GM23338 (cell line): ENCODE results near the gene LHX3.

Experiments
- CREB1 ChIP-seq: fragments of 250-450 bp; sonication (Bioruptor Pico); IDR thresholded peaks from 2 replicates; pipeline ENCODE4 v1.5.0; 2020; ENCODE audit warnings: low read depth, mild to moderate bottlenecking, moderate library complexity
- EZH2 ChIP-seq: fragments of 200-600 bp; sonication (generic); IDR thresholded peaks from one replicate; pipeline ENCODE4 v1.8.0; 2017; ENCODE audit warnings: antibody characterized with exemption, mild to moderate bottlenecking, low read depth; ENCODE audit not compliant: unreplicated experiment
- EZH2phosphoT487 ChIP-seq: fragments of 200-600 bp; sonication (generic); IDR thresholded peaks from one replicate; pipeline ENCODE4 v1.8.1; 2018; ENCODE audit warnings: antibody characterized with exemption; ENCODE audit not compliant: unreplicated experiment
- POLR2AphosphoS5 ChIP-seq: IDR thresholded peaks from 2 replicates; pipeline ENCODE4 v1.6.1; 2016; ENCODE audit warnings: antibody characterized with exemption, low read depth
- ZNF331 ChIP-seq: fragments of 250-450 bp; sonication (Bioruptor Pico); IDR thresholded peaks from 2 replicates; pipeline ENCODE4 v1.5.0; 2020; ENCODE audit warnings: low read depth, mild to moderate bottlenecking, moderate library complexity
- TF ChIP-seq, protein P1 (sequence below): IDR thresholded peaks from one replicate; pipeline ENCODE4 v1.6.1; 2018; ENCODE audit warnings: antibody characterized with exemption; ENCODE audit not compliant: unreplicated experiment
- TF ChIP-seq, protein P2 (sequence below), 2 experiments: fragments of 200-600 bp in 1 of 2; sonication (generic) in 1 of 2; conservative IDR thresholded peaks; 2 replicates each; pipeline versions ENCODE4 v1.5.1 to v1.6.1; 2016 to 2017; ENCODE audit warnings: antibody characterized with exemption in 2 of 2, low read depth in 2 of 2, mild to moderate bottlenecking in 2 of 2, moderate library complexity in 1 of 2
- TF ChIP-seq, protein P3 (sequence below): IDR thresholded peaks from 2 replicates; pipeline ENCODE4 v1.6.1; 2016; ENCODE audit warnings: antibody characterized with exemption

DNA sequence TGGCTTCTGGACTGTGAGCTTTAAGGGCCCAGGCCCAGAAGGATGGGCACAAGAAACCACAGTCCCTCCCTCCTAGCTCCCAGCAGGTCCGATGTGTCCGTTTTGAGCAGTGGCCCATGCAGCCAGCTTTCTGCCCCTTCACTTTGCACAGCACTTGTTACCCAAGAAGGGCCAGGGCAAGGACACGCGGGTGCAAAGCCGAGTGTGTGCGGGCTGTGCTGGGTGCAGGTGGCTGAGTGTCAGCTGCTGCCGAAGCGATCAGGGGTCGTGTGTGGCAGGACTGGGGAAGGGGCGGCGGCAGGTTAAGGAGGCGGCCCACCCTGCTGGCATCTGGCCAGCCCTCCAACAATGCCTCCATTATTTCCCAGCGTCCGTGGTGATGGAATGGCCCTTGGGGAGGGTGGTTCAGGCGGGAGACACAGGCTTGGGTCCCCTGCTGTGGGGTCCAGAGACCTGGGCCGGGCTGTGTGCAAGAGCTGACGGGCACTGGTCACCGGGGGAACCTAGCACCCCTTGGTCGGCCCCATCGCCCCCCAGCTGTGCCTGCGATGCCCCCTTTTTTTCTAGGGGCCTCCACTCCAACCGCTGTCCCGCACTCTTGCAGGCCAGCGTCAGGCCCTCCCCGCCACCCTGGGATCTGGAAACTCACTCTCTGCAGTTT lies 653 bp downstream of the LHX3 start:
- TF ChIP-seq, protein P1, sequence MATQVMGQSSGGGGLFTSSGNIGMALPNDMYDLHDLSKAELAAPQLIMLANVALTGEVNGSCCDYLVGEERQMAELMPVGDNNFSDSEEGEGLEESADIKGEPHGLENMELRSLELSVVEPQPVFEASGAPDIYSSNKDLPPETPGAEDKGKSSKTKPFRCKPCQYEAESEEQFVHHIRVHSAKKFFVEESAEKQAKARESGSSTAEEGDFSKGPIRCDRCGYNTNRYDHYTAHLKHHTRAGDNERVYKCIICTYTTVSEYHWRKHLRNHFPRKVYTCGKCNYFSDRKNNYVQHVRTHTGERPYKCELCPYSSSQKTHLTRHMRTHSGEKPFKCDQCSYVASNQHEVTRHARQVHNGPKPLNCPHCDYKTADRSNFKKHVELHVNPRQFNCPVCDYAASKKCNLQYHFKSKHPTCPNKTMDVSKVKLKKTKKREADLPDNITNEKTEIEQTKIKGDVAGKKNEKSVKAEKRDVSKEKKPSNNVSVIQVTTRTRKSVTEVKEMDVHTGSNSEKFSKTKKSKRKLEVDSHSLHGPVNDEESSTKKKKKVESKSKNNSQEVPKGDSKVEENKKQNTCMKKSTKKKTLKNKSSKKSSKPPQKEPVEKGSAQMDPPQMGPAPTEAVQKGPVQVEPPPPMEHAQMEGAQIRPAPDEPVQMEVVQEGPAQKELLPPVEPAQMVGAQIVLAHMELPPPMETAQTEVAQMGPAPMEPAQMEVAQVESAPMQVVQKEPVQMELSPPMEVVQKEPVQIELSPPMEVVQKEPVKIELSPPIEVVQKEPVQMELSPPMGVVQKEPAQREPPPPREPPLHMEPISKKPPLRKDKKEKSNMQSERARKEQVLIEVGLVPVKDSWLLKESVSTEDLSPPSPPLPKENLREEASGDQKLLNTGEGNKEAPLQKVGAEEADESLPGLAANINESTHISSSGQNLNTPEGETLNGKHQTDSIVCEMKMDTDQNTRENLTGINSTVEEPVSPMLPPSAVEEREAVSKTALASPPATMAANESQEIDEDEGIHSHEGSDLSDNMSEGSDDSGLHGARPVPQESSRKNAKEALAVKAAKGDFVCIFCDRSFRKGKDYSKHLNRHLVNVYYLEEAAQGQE: no peak
- TF ChIP-seq, protein P2, sequence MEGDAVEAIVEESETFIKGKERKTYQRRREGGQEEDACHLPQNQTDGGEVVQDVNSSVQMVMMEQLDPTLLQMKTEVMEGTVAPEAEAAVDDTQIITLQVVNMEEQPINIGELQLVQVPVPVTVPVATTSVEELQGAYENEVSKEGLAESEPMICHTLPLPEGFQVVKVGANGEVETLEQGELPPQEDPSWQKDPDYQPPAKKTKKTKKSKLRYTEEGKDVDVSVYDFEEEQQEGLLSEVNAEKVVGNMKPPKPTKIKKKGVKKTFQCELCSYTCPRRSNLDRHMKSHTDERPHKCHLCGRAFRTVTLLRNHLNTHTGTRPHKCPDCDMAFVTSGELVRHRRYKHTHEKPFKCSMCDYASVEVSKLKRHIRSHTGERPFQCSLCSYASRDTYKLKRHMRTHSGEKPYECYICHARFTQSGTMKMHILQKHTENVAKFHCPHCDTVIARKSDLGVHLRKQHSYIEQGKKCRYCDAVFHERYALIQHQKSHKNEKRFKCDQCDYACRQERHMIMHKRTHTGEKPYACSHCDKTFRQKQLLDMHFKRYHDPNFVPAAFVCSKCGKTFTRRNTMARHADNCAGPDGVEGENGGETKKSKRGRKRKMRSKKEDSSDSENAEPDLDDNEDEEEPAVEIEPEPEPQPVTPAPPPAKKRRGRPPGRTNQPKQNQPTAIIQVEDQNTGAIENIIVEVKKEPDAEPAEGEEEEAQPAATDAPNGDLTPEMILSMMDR (conservative IDR thresholded peaks at IDR 0.05; ENCODE audit: low read depth in 2 of 2): no peak
- TF ChIP-seq EZH2phosphoT487 (no peak), POLR2AphosphoS5 (no peak), CREB1 (CRISPR knock-in tag) (no peak), EZH2 (no peak), ZNF331 (CRISPR knock-in tag) (no peak)
- TF ChIP-seq, protein P3, sequence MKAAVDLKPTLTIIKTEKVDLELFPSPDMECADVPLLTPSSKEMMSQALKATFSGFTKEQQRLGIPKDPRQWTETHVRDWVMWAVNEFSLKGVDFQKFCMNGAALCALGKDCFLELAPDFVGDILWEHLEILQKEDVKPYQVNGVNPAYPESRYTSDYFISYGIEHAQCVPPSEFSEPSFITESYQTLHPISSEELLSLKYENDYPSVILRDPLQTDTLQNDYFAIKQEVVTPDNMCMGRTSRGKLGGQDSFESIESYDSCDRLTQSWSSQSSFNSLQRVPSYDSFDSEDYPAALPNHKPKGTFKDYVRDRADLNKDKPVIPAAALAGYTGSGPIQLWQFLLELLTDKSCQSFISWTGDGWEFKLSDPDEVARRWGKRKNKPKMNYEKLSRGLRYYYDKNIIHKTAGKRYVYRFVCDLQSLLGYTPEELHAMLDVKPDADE: no peak
